OCI-LY1 (cell line): Measurements from ENCODE around the gene TMEM106C.

Source experiments
- H2AFZ ChIP-seq: fragments of 200-600 bp; sonication (generic), shearing (Covaris generic); 2 replicates; pipeline ENCODE4 v1.6.0; 2014; ENCODE audit warnings: antibody characterized with exemption, mild to moderate bottlenecking, low read length
- H3F3A ChIP-seq: fragments of 200-600 bp; sonication (generic), shearing (Covaris generic); 2 replicates; pipeline ENCODE4 v1.6.0; 2014; ENCODE audit warnings: mild to moderate bottlenecking, antibody characterized with exemption, low read length, moderate library complexity; ENCODE audit not compliant: insufficient read depth
- H3K27ac ChIP-seq: fragments of 200-600 bp; sonication (generic); 2 replicates; pipeline ENCODE4 v1.5.1; 2014; ENCODE audit warnings: low read length, mixed run types, mild to moderate bottlenecking, low read depth; ENCODE audit not compliant: poor library complexity, severe bottlenecking
- H3K27me3 ChIP-seq: fragments of 200-600 bp; sonication (generic); 2 replicates; pipeline ENCODE4 v1.6.0; 2014; ENCODE audit warnings: antibody characterized with exemption, mild to moderate bottlenecking, low read length, moderate library complexity; ENCODE audit not compliant: insufficient read depth
- H3K36me3 ChIP-seq: fragments of 200-600 bp; sonication (generic); 2 replicates; pipeline ENCODE4 v1.6.1; 2014; ENCODE audit warnings: mild to moderate bottlenecking, antibody characterized with exemption, low read length, moderate library complexity, mixed read lengths; ENCODE audit not compliant: insufficient read depth
- H3K4me1 ChIP-seq: fragments of 200-600 bp; sonication (generic); 2 replicates; pipeline ENCODE4 v1.5.1; 2014; ENCODE audit warnings: mild to moderate bottlenecking, low read length, moderate library complexity; ENCODE audit not compliant: insufficient read depth, severe bottlenecking
- H3K4me2 ChIP-seq: fragments of 200-600 bp; sonication (generic), shearing (Covaris generic); 2 replicates; pipeline ENCODE4 v1.6.1; 2014; ENCODE audit warnings: low read length
- H3K4me3 ChIP-seq: fragments of 200-600 bp; sonication (generic); 2 replicates; pipeline ENCODE4 v1.5.1; 2014; ENCODE audit warnings: low read length, low read depth, mild to moderate bottlenecking, mixed read lengths; ENCODE audit not compliant: poor library complexity, severe bottlenecking
- H3K79me2 ChIP-seq: fragments of 200-600 bp; shearing (Covaris generic); 2 replicates; pipeline ENCODE4 v1.6.1; 2016; ENCODE audit warnings: mixed run types, low read length, mixed read lengths; ENCODE audit not compliant: insufficient read depth
- H3K9ac ChIP-seq: fragments of 200-600 bp; sonication (generic), shearing (Covaris generic); 2 replicates; pipeline ENCODE4 v1.6.1; 2014; ENCODE audit warnings: mild to moderate bottlenecking, low read length, mixed read lengths
- H3K9me2 ChIP-seq: fragments of 200-600 bp; sonication (generic), shearing (Covaris generic); 2 replicates; pipeline ENCODE4 v1.6.1; 2014; ENCODE audit warnings: low read depth, mild to moderate bottlenecking, low read length, mixed read lengths
- H3K9me3 ChIP-seq: fragments of 200-600 bp; shearing (Covaris generic); 2 replicates; pipeline ENCODE4 v1.6.1; 2014; ENCODE audit warnings: low read length, mixed read lengths
- H4K20me1 ChIP-seq: fragments of 200-600 bp; sonication (generic), shearing (Covaris generic); 2 replicates; pipeline ENCODE4 v1.6.0; 2016; ENCODE audit warnings: mild to moderate bottlenecking, low read length; ENCODE audit not compliant: insufficient read depth
- CTCF ChIP-seq: fragments of 200-600 bp; sonication (generic), shearing (Covaris generic); IDR thresholded peaks from 2 replicates; pipeline ENCODE4 v1.5.1; 2017; ENCODE audit warnings: mild to moderate bottlenecking, antibody characterized with exemption, low read length, moderate library complexity, mixed read lengths
- EZH2 ChIP-seq: fragments of 200-600 bp; sonication (generic), shearing (Covaris generic); IDR thresholded peaks from 2 replicates; pipeline ENCODE4 v1.8.0; 2017; ENCODE audit warnings: borderline replicate concordance, mixed run types, mild to moderate bottlenecking, antibody characterized with exemption, low read length, moderate library complexity, mixed read lengths

TMEM106C gene

GRCh38 chr12:47969845-47970244 is 6.4 kb downstream of the TMEM106C start:
- no peaks in the 10 kb centered on the region for H3K27me3 ChIP-seq
- no peak overlapping the region for H3K27ac ChIP-seq
- H3K4me1 ChIP-seq, result peaks cover 14% of the 10 kb centered on the region
- H2AFZ ChIP-seq, result no peak overlapping the region
- H4K20me1 ChIP-seq, result no peaks in the 10 kb centered on the region
- H3K9me3 ChIP-seq, result no peaks in the 10 kb centered on the region
- H3K4me3 ChIP-seq, result no peak overlapping the region
- no peaks in the 10 kb centered on the region; the same call in 1 of the 2 replicates for H3F3A ChIP-seq
- no peak for TF ChIP-seq CTCF
- TF ChIP-seq EZH2, result no peak
- no peak overlapping the region for H3K9ac ChIP-seq
- H3K9me2 ChIP-seq, result no peaks in the 10 kb centered on the region
- H3K4me2 ChIP-seq, result no peak overlapping the region
- H3K79me2 ChIP-seq, result no peaks in the 10 kb centered on the region
- peaks cover 53% of the 10 kb centered on the region for H3K36me3 ChIP-seq

- Histone ChIP-seq H3K27me3 (no peaks in the 10 kb centered on the region), H2AFZ (no peak overlapping the region), H3K9me2 (no peaks in the 10 kb centered on the region), H3K4me2 (no peak overlapping the region), H3K79me2 (no peaks in the 10 kb centered on the region), H3K4me3 (no peak overlapping the region), H3K4me1 (peaks cover 4% of the 10 kb centered on the region), H4K20me1 (no peaks in the 10 kb centered on the region), H3K9ac (no peak overlapping the region), H3K9me3 (no peaks in the 10 kb centered on the region), H3F3A (no peaks in the 10 kb centered on the region; the same call in 1 of the 2 replicates), H3K36me3 (peaks cover 43% of the 10 kb centered on the region), H3K27ac (no peak overlapping the region)
- TF ChIP-seq CTCF (no peak), EZH2 (no peak)
Observed at GRCh38 chr12:47970843-47971242, 7.4 kb downstream of the TMEM106C start.

- TF ChIP-seq CTCF, result no peak
- TF ChIP-seq EZH2, result no peak
- no peaks in the 10 kb centered on the region for H3K9me3 ChIP-seq
- H3K27me3 ChIP-seq, result peaks cover 5% of the 10 kb centered on the region; the same call in 1 of the 2 replicates
- no peaks in the 10 kb centered on the region for H3K9me2 ChIP-seq
- H3K9ac ChIP-seq, result no peak overlapping the region
- H3K36me3 ChIP-seq, result peaks cover 23% of the 10 kb centered on the region
- H3K4me3 ChIP-seq, result no peak overlapping the region
- no peaks in the 10 kb centered on the region for H3K4me1 ChIP-seq
- H3K4me2 ChIP-seq, result no peak overlapping the region
- no peaks in the 10 kb centered on the region for H3K79me2 ChIP-seq
- no peak overlapping the region for H3K27ac ChIP-seq
- H3F3A ChIP-seq, result no peaks in the 10 kb centered on the region; the same call in 1 of the 2 replicates
- no peak overlapping the region for H2AFZ ChIP-seq
- H4K20me1 ChIP-seq, result no peaks in the 10 kb centered on the region
Observed at GRCh38 chr12:47972895-47973294, 9.5 kb downstream of the TMEM106C start.
